ENCODE results near the gene TANK.

GRCh38 chr2:161131074-161131680 is 29.1 kb upstream of the TANK start:
- TF ChIP-seq POLR2A (IDR thresholded peaks at IDR 0.05; ENCODE audit: extremely low read depth, insufficient read length): no peak
- TF ChIP-seq CTCF (IDR thresholded peaks at IDR 0.05; ENCODE audit: low read depth, low read length): no peak
